ENCODE data around the gene ATP6AP2. TPM values are rescaled to one million over a fixed set of nuclear protein-coding genes. Genes with fewer than 3 reads are reported as not detected.

The ATP6AP2 gene
- total RNA-seq (2014; rRNA removed; shearing (Covaris generic)) (20.6 and 28.2 TPM in 2 replicates), total RNA-seq (2022) (34.9 and 40.4 TPM in 2 replicates), Bru-seq, nascent RNA (percentile 60 among the genes with signal in this experiment), BruChase-seq, experiment 1, labeled RNA remaining after a 6-hour chase (percentile 84 among the genes with signal in this experiment), BruChase-seq, experiment 2, labeled RNA remaining after a 2-hour chase (percentile 67 among the genes with signal in this experiment)
- long read RNA-seq, transcript ATP6AP2-217 (9 exons, 2,337 nt): major isoform, 155 of 172 reads
- long read RNA-seq, transcript ATP6AP2-224 (8 exons, 1,929 nt): minor isoform, 6 of 172 reads
- long read RNA-seq, partial matches to known transcripts: 1 of 172 reads
- long read RNA-seq, other reads (novel, unspliced or antisense): 7 of 172 reads

DNA sequence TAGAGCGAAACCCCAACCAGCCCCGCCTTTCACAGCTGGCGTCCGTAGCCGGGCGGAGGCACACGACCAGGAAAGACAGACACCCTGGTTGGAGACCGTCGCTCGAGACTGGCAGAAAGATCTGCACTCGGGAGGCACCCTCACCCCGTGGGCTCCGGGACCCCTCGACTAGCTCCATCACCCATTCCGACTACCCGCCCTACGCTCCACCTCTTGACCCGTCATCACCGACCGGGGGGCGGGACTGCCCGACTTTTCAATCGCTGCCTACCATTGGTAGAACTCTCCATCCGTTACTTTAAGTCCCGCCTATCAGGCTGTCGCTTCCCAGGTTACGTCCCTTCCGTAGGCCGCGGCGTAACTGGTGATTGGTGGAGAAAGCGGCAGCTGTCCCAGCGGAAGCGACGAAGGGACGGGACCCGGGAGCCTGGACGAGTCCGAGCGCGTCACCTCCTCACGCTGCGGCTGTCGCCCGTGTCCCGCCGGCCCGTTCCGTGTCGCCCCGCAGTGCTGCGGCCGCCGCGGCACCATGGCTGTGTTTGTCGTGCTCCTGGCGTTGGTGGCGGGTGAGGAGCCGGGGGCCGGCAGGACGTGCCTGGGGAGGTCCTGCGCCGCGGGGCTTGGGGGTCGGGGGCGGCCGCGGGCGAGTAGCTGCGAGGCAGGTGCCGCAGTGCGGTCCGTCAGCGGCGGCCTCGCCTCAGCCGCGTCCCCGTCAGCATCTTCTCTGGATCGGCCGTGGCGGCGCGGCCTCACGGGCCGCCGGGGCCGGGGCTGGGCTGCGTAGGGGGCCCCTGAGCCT is at the start of gene ATP6AP2:
TSS of gene ATP6AP2 (plus strand) at position 434 of the 799 bp plus-strand sequence. CDS start at position 530, 96 bp downstream.
- intact Hi-C loops (cut with micrococcal nuclease; ENCODE audit: unreplicated experiment): loop anchor here (10.0 kb wide), 1 partner anchor 504 kb away; the partner anchor contains the start of gene USP9X
- no peaks in the 10 kb centered on the region for H3K36me3 ChIP-seq (ENCODE audit: insufficient read depth, low read length)
- H2AFZ ChIP-seq (ENCODE audit: low read length): peak within 1 kb of the TSS; percentile 89
- POLR2A ChIA-PET: interaction anchor here (0.8 to 1.1 kb wide), 3 partner anchors 9 to 476 kb away, joined by 3 to 6 read pairs (median 4); no protein-coding TSS in a partner anchor
- peak within 1 kb of the TSS; percentile 89 for H3K4me3 ChIP-seq (ENCODE audit: low read depth, low read length, poor library complexity, severe bottlenecking)
- peak within 1 kb of the TSS; percentile 85 for H3K4me2 ChIP-seq (ENCODE audit: low read length)
- peaks cover 11% of the 10 kb centered on the region for H3K4me1 ChIP-seq (ENCODE audit: insufficient read depth, low read length, poor library complexity, severe bottlenecking)
- peaks cover 8% of the 10 kb centered on the region for H4K20me1 ChIP-seq (ENCODE audit: insufficient read depth, low read length)
- peak; percentile 93 for DNase-seq (ENCODE audit: low spot score)
- no peak for TF ChIP-seq EZH2phosphoT487 (IDR thresholded peaks at IDR 0.05; ENCODE audit: borderline replicate concordance, low read depth, low read length)
- no TSS peak for BruUV-seq (replicated peaks)
- H3K9me2 ChIP-seq (ENCODE audit: insufficient read depth, low read length): no peaks in the 10 kb centered on the region
- H3K27ac ChIP-seq (ENCODE audit: low read depth, low read length, poor library complexity, severe bottlenecking): peak within 1 kb of the TSS; percentile 48
- H3K9me3 ChIP-seq (ENCODE audit: low read length): no peaks in the 10 kb centered on the region
- CTCF ChIA-PET (ENCODE audit: unreplicated experiment): interaction anchor here (0.6 kb wide), 1 partner anchor 869 kb away, joined by 3 read pairs; no protein-coding TSS in a partner anchor
- peaks cover 24% of the 10 kb centered on the region; the same call in 1 of the 2 replicates for H3K79me2 ChIP-seq (ENCODE audit: insufficient read depth, low read depth, low read length)

- no peak overlapping the region for H3K4me2 ChIP-seq (ENCODE audit: low read length)
- no peak overlapping the region for H2AFZ ChIP-seq (ENCODE audit: low read length)
- no peaks in the 10 kb centered on the region for H3K36me3 ChIP-seq (ENCODE audit: insufficient read depth, low read length)
- H3K4me1 ChIP-seq (ENCODE audit: insufficient read depth, low read length, poor library complexity, severe bottlenecking): no peaks in the 10 kb centered on the region
- H3K27ac ChIP-seq (ENCODE audit: low read depth, low read length, poor library complexity, severe bottlenecking): no peak overlapping the region
- no peak for TF ChIP-seq CTCF (conservative IDR thresholded peaks at IDR 0.05; ENCODE audit: low read length)
- H3K4me3 ChIP-seq (ENCODE audit: low read depth, low read length, poor library complexity, severe bottlenecking): no peak overlapping the region
- H3K79me2 ChIP-seq (ENCODE audit: insufficient read depth, low read depth, low read length): no peaks in the 10 kb centered on the region
- CTCF ChIA-PET (ENCODE audit: unreplicated experiment): no interaction called here
- no TSS peak for BruUV-seq (replicated peaks)
- DNase-seq (ENCODE audit: low spot score): no peak
- POLR2A ChIA-PET: no interaction called here
- H3K9me3 ChIP-seq (ENCODE audit: low read length): no peaks in the 10 kb centered on the region
- H3K9me2 ChIP-seq (ENCODE audit: insufficient read depth, low read length): no peaks in the 10 kb centered on the region
- intact Hi-C loops (cut with micrococcal nuclease; ENCODE audit: unreplicated experiment): no loop called here
- no peaks in the 10 kb centered on the region for H4K20me1 ChIP-seq (ENCODE audit: insufficient read depth, low read length)
Measured at GRCh38 chrX:40531056-40531826, 49.5 kb upstream of the ATP6AP2 start.

GRCh38 chrX:40537310-40537709 is 43.5 kb upstream of the ATP6AP2 start:
- no peak overlapping the region for H3K27ac ChIP-seq (ENCODE audit: low read depth, low read length, poor library complexity, severe bottlenecking)
- no peaks in the 10 kb centered on the region for H3K9me2 ChIP-seq (ENCODE audit: insufficient read depth, low read length)
- intact Hi-C loops (cut with micrococcal nuclease; ENCODE audit: unreplicated experiment): no loop called here
- H3K4me3 ChIP-seq (ENCODE audit: low read depth, low read length, poor library complexity, severe bottlenecking): no peak overlapping the region
- no peaks in the 10 kb centered on the region for H4K20me1 ChIP-seq (ENCODE audit: insufficient read depth, low read length)
- no peak for DNase-seq (ENCODE audit: low spot score)
- H3K36me3 ChIP-seq (ENCODE audit: insufficient read depth, low read length): no peaks in the 10 kb centered on the region
- no peak overlapping the region for H3K4me2 ChIP-seq (ENCODE audit: low read length)
- CTCF ChIA-PET (ENCODE audit: unreplicated experiment): no interaction called here
- no peaks in the 10 kb centered on the region for H3K4me1 ChIP-seq (ENCODE audit: insufficient read depth, low read length, poor library complexity, severe bottlenecking)
- TF ChIP-seq EZH2phosphoT487 (IDR thresholded peaks at IDR 0.05; ENCODE audit: borderline replicate concordance, low read depth, low read length): no peak
- no peak for TF ChIP-seq CTCF (conservative IDR thresholded peaks at IDR 0.05; ENCODE audit: low read length)
- POLR2A ChIA-PET: no interaction called here
- no peaks in the 10 kb centered on the region for H3K9me3 ChIP-seq (ENCODE audit: low read length)
- no TSS peak for BruUV-seq (replicated peaks)
- H3K79me2 ChIP-seq (ENCODE audit: insufficient read depth, low read depth, low read length): no peaks in the 10 kb centered on the region
- no peak overlapping the region for H2AFZ ChIP-seq (ENCODE audit: low read length)
